HEK293 (cell line): Measurements from ENCODE around the gene PBLD.

Experiments used
- CTCF ChIA-PET: fragments of 350-600 bp; formaldehyde crosslinking; extraction: SDS; loops from one replicate; lab custom pipeline; 2021; ENCODE audit warnings: antibody characterized with exemption; lab: Yijun Ruan, JAX
- POLR2A ChIA-PET: fragments of 300-600 bp; formaldehyde crosslinking; extraction: SDS; loops from one replicate; lab custom pipeline; 2020; ENCODE audit warnings: antibody characterized with exemption, inconsistent platforms; lab: Yijun Ruan, JAX
- H3K27ac ChIP-seq: fragments of 200-500 bp; sonication (Bioruptor generic); 2 replicates; pipeline ENCODE4 v1.5.1; 2014; ENCODE audit warnings: low read depth, low read length, control low read depth, inconsistent platforms; ENCODE audit errors: extremely low read depth
- H3K36me3 ChIP-seq, 2 experiments: fragments of 200-500 bp in 1 of 2; sonication (Bioruptor generic) in 1 of 2; 1 replicate in 1 of 2; 2 replicates in 1 of 2; pipeline ENCODE4 v1.5.1; 2014 to 2017; ENCODE audit warnings: inconsistent platforms in 2 of 2, low read length in 2 of 2; ENCODE audit not compliant: control insufficient read depth in 2 of 2, insufficient read depth in 1 of 2
- H3K4me1 ChIP-seq: fragments of 200-500 bp; sonication (Bioruptor generic); 2 replicates; pipeline ENCODE4 v1.5.1; 2014; ENCODE audit warnings: mild to moderate bottlenecking, low read length, inconsistent platforms; ENCODE audit not compliant: control insufficient read depth, insufficient read depth
- H3K4me3 ChIP-seq: 2 replicates; pipeline ENCODE4 v1.5.1; 2011; ENCODE audit warnings: low read depth, mild to moderate bottlenecking, control low read depth, low read length, moderate library complexity
- H3K9me3 ChIP-seq: fragments of 200-500 bp; sonication (Bioruptor generic); 2 replicates; pipeline ENCODE4 v1.5.1; 2014; ENCODE audit warnings: low read depth, low read length, inconsistent platforms; ENCODE audit not compliant: control insufficient read depth, insufficient read depth
- FEZF1 ChIP-seq: fragments of 450-650 bp; formaldehyde crosslinking; IDR thresholded peaks from 2 replicates; pipeline ENCODE4 v1.5.1; 2016; ENCODE audit warnings: missing biosample characterization, missing genetic modification characterization
- HOXA7 ChIP-seq: sonication (generic); formaldehyde crosslinking; IDR thresholded peaks from 2 replicates; pipeline ENCODE4 v1.8.1; 2022; ENCODE audit warnings: missing genetic modification reagents, borderline replicate concordance
- HOXD13 ChIP-seq: sonication (generic); formaldehyde crosslinking; IDR thresholded peaks from 2 replicates; pipeline ENCODE4 v1.8.0; 2022; ENCODE audit warnings: missing genetic modification reagents, borderline replicate concordance
- KLF1 ChIP-seq: fragments of 450-650 bp; formaldehyde crosslinking; IDR thresholded peaks from 2 replicates; pipeline ENCODE4 v1.5.1; 2016; ENCODE audit warnings: missing biosample characterization, missing genetic modification characterization
- SALL2 ChIP-seq: fragments of 450-650 bp; formaldehyde crosslinking; IDR thresholded peaks from 2 replicates; pipeline ENCODE4 v1.5.0; 2017; ENCODE audit warnings: missing biosample characterization, mild to moderate bottlenecking, missing genetic modification characterization, borderline replicate concordance
- SCRT2 ChIP-seq: fragments of 450-650 bp; formaldehyde crosslinking; IDR thresholded peaks from 2 replicates; pipeline ENCODE4 v1.5.1; 2016; ENCODE audit warnings: missing biosample characterization, missing genetic modification characterization
- ZBTB21 ChIP-seq: fragments of 450-650 bp; formaldehyde crosslinking; IDR thresholded peaks from 2 replicates; pipeline ENCODE4 v1.5.1; 2017; ENCODE audit warnings: missing biosample characterization, missing genetic modification characterization
- ZFHX2 ChIP-seq: fragments of 450-650 bp; formaldehyde crosslinking; conservative IDR thresholded peaks from 2 replicates; pipeline ENCODE4 v1.5.1; 2016; ENCODE audit warnings: missing biosample characterization, missing genetic modification characterization
- ZFP3 ChIP-seq: fragments of 450-650 bp; formaldehyde crosslinking; IDR thresholded peaks from 2 replicates; pipeline ENCODE4 v1.5.1; 2016; ENCODE audit warnings: low read depth, missing biosample characterization, missing genetic modification characterization
- ZIC2 ChIP-seq: fragments of 450-650 bp; formaldehyde crosslinking; IDR thresholded peaks from 2 replicates; pipeline ENCODE4 v1.5.1; 2016; ENCODE audit warnings: missing biosample characterization, missing genetic modification characterization
- ZNF114 ChIP-seq: fragments of 450-650 bp; formaldehyde crosslinking; IDR thresholded peaks from 2 replicates; pipeline ENCODE4 v1.5.0; 2017; ENCODE audit warnings: missing biosample characterization, missing genetic modification characterization
- ZNF175 ChIP-seq: fragments of 450-650 bp; formaldehyde crosslinking; IDR thresholded peaks from 2 replicates; pipeline ENCODE4 v1.5.1; 2016; ENCODE audit warnings: missing biosample characterization, missing genetic modification characterization
- ZNF354C ChIP-seq: fragments of 450-650 bp; formaldehyde crosslinking; IDR thresholded peaks from 2 replicates; pipeline ENCODE4 v1.5.1; 2016; ENCODE audit warnings: missing biosample characterization, missing genetic modification characterization, low read depth, borderline replicate concordance
- ZNF37A ChIP-seq: fragments of 450-650 bp; IDR thresholded peaks from 2 replicates; pipeline ENCODE4 v1.5.1; 2018; ENCODE audit warnings: missing biosample characterization, missing genetic modification characterization
- ZNF473 ChIP-seq: fragments of 450-650 bp; formaldehyde crosslinking; IDR thresholded peaks from 2 replicates; pipeline ENCODE4 v1.5.1; 2017; ENCODE audit warnings: missing biosample characterization, missing genetic modification characterization
- ZNF621 ChIP-seq: fragments of 450-650 bp; formaldehyde crosslinking; IDR thresholded peaks from 2 replicates; pipeline ENCODE4 v1.5.1; 2017; ENCODE audit warnings: missing biosample characterization, missing genetic modification characterization
- ZNF626 ChIP-seq: fragments of 450-650 bp; sonication (Bioruptor Pico); formaldehyde crosslinking; IDR thresholded peaks from 2 replicates; pipeline ENCODE4 v1.5.1; 2018; ENCODE audit warnings: missing biosample characterization, missing genetic modification characterization, inconsistent platforms
- ZNF629 ChIP-seq: fragments of 450-650 bp; formaldehyde crosslinking; IDR thresholded peaks from 2 replicates; pipeline ENCODE4 v1.5.1; 2017; ENCODE audit warnings: missing biosample characterization, missing genetic modification characterization
- ZNF654 ChIP-seq: fragments of 450-650 bp; formaldehyde crosslinking; IDR thresholded peaks from 2 replicates; pipeline ENCODE4 v1.5.1; 2016; ENCODE audit warnings: low read depth, missing biosample characterization, missing genetic modification characterization
- ZNF701 ChIP-seq: fragments of 450-650 bp; formaldehyde crosslinking; IDR thresholded peaks from 2 replicates; pipeline ENCODE4 v1.5.1; 2016; ENCODE audit warnings: missing biosample characterization, missing genetic modification characterization
- ZNF791 ChIP-seq: fragments of 450-650 bp; formaldehyde crosslinking; IDR thresholded peaks from 2 replicates; pipeline ENCODE4 v1.5.1; 2016; ENCODE audit warnings: missing biosample characterization, missing genetic modification characterization
- ZNF830 ChIP-seq: fragments of 450-650 bp; IDR thresholded peaks from 2 replicates; pipeline ENCODE4 v1.5.0; 2018; ENCODE audit warnings: missing biosample characterization, missing genetic modification characterization, low read depth, mild to moderate bottlenecking, moderate library complexity
- TF ChIP-seq, protein P1 (sequence below): fragments of 450-650 bp; IDR thresholded peaks from 2 replicates; pipeline ENCODE4 v1.5.1; 2018; ENCODE audit warnings: missing biosample characterization, mild to moderate bottlenecking, missing genetic modification characterization
- TF ChIP-seq, protein P2 (sequence below): fragments of 450-650 bp; formaldehyde crosslinking; IDR thresholded peaks from 2 replicates; pipeline ENCODE4 v1.5.1; 2016; ENCODE audit warnings: missing biosample characterization, missing genetic modification characterization
- TF ChIP-seq, protein P3 (sequence below): fragments of 450-650 bp; formaldehyde crosslinking; IDR thresholded peaks from 2 replicates; pipeline ENCODE4 v1.5.1; 2016; ENCODE audit warnings: missing biosample characterization, missing genetic modification characterization

Gene PBLD

DNA sequence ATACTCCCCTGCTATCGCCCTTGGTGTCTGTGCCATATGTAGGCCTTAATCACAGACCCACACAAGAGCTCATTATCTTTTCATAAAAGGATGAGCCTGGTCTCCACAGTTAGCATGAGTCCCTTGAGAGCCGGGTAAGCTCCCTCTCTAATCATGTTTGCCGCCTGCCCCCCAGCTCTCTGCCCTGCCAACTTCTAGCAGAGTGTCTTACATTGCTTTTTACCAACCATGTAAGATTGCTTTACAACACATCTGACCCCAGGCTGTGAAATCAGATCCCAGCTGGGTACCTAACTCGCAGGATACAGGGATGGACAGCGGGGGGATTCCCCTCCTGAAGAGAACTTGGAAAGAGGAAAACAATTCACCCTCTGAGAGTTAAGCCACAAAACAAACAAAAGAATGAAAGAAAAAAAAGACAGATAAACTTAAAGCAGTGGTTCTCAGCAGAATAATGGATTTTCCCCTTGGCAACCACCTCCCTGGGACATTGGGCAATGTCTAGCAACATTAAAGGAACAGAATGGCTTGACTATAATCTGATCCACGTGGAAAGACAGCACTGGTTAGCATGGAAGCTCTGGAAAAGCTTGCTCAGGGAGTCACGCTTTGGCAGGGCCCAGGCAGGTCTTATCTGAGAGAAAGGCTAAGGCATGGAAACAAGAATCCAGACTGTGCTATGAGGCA is 61.4 kb downstream of the PBLD start:
- Histone ChIP-seq H3K36me3 (no peaks in the 10 kb centered on the region), H3K9me3 (no peaks in the 10 kb centered on the region), H3K4me1 (no peaks in the 10 kb centered on the region), H3K27ac (no peak overlapping the region), H3K4me3 (no peak overlapping the region)
- ChIA-PET POLR2A (no interaction called here), CTCF (interaction anchor here (1.0 kb wide), 1 partner anchor 60 kb away, joined by 4 read pairs; no protein-coding TSS in a partner anchor)
- TF ChIP-seq ZIC2 (tag by site-specific recombination) (peak; percentile 68), ZFP3 (tag by site-specific recombination) (no peak), ZNF626 (tag by site-specific recombination) (no peak)

DNA sequence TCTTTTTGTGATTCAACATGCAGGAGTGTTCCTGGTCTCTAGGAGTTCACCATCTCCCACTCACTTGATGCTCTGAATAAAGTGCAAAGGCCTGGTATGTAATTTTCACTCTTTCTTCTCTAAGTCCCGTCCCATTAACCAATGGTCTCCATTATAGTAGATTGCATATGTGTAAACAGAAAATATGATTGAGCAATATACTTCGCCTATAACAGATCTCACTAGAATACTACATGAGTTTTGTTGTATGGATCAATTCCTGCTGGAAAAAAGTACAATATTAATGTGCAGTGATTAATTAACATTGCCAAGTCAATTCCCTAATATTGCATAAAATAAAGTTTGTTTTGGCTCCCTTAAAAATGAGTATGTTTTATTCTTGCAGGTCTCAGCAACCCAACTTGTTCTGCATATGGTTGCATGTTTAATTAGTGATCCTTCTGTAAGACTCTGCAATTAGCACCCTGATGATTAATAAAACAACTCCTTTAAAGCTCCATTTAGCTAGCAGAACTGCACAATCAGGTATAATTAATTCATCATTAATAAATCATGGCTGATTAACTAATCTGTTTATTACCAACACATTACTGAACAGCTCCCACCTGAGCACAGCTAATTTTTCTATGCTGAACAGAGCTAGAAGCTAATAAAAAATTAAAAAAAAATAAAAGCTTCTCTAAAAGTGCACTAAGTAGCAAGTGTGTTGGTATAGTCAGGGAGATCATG is 63.0 kb downstream of the PBLD start:
- ChIA-PET POLR2A (interaction anchor here (0.5 kb wide), 1 partner anchor 365 kb away, joined by 3 read pairs; no protein-coding TSS in a partner anchor), CTCF (interaction anchor here (0.5 to 0.7 kb wide), 3 partner anchors 57 to 864 kb away, joined by 3 to 4 read pairs (median 3); no protein-coding TSS in a partner anchor)
- TF ChIP-seq KLF1 (tag by site-specific recombination) (no peak), HOXD13 (CRISPR knock-in tag) (no peak), HOXA7 (CRISPR knock-in tag) (no peak), ZBTB21 (no peak), ZNF629 (tag by site-specific recombination) (no peak), ZNF621 (no peak), ZNF791 (tag by site-specific recombination) (no peak), SCRT2 (tag by site-specific recombination) (no peak), ZNF473 (tag by site-specific recombination) (no peak), ZNF37A (tag by site-specific recombination) (no peak), ZNF701 (tag by site-specific recombination) (no peak)
- TF ChIP-seq, protein P1, sequence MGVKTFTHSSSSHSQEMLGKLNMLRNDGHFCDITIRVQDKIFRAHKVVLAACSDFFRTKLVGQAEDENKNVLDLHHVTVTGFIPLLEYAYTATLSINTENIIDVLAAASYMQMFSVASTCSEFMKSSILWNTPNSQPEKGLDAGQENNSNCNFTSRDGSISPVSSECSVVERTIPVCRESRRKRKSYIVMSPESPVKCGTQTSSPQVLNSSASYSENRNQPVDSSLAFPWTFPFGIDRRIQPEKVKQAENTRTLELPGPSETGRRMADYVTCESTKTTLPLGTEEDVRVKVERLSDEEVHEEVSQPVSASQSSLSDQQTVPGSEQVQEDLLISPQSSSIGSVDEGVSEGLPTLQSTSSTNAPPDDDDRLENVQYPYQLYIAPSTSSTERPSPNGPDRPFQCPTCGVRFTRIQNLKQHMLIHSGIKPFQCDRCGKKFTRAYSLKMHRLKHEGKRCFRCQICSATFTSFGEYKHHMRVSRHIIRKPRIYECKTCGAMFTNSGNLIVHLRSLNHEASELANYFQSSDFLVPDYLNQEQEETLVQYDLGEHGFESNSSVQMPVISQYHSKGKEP = no peak

DNA sequence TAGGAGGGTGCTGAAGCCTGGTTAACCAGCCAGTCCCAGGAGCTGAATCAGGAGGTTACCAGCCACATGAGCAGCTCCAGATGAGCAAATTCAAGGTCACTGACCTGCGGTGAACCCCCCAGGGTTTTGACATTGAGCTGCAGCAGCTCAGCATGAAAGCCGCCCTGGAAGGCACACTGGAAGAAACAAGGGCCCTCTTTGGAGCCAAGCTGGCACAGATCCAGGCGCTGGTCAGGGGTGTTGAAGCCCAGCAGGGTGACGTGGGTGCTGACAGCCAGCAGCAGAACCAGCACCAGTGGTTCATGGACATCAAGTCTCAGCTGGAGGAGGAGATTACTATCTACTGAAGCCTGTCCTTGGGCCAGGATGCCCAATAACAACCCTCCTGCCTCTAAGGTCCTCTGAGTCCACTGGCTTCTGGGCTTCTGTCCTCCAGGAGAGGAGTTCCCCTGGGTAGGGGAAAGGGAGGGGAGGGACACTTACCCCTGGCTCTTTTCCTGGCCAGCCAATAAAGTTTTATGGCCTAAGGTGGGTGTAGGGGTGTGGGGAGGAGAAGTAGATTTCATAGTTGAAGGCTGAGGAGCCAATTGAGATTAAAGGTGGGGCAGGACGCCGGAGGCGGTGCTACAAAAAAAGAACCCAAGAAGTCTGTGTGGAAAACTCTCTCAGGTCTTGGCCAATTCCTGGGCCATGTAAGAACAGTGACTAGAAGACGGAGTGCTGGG is 71.4 kb downstream of the PBLD start:
- Histone ChIP-seq H3K36me3 (no peaks in the 10 kb centered on the region), H3K9me3 (no peaks in the 10 kb centered on the region; the same call in 1 of the 2 replicates), H3K4me1 (no peaks in the 10 kb centered on the region), H3K4me3 (no peak overlapping the region), H3K27ac (no peak overlapping the region)
- ChIA-PET POLR2A (no interaction called here), CTCF (interaction anchor here (1.3 kb wide), 1 partner anchor 41 kb away, joined by 5 read pairs; no protein-coding TSS in a partner anchor)
- no peak for TF ChIP-seq ZNF175 (tag by site-specific recombination)
- TF ChIP-seq ZFHX2 (tag by site-specific recombination) = peak; percentile 85
- no peak for TF ChIP-seq ZNF626 (tag by site-specific recombination)
- TF ChIP-seq, protein P2, sequence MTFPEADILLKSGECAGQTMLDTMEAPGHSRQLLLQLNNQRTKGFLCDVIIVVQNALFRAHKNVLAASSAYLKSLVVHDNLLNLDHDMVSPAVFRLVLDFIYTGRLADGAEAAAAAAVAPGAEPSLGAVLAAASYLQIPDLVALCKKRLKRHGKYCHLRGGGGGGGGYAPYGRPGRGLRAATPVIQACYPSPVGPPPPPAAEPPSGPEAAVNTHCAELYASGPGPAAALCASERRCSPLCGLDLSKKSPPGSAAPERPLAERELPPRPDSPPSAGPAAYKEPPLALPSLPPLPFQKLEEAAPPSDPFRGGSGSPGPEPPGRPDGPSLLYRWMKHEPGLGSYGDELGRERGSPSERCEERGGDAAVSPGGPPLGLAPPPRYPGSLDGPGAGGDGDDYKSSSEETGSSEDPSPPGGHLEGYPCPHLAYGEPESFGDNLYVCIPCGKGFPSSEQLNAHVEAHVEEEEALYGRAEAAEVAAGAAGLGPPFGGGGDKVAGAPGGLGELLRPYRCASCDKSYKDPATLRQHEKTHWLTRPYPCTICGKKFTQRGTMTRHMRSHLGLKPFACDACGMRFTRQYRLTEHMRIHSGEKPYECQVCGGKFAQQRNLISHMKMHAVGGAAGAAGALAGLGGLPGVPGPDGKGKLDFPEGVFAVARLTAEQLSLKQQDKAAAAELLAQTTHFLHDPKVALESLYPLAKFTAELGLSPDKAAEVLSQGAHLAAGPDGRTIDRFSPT (tag by site-specific recombination) = no peak
- TF ChIP-seq ZNF114 (tag by site-specific recombination) = no peak
- TF ChIP-seq ZNF354C (tag by site-specific recombination) = no peak
- no peak for TF ChIP-seq ZNF654 (tag by site-specific recombination)
- TF ChIP-seq SALL2 (tag by site-specific recombination) = no peak
- peak; percentile 42 for TF ChIP-seq FEZF1 (tag by site-specific recombination)
- TF ChIP-seq, protein P3, sequence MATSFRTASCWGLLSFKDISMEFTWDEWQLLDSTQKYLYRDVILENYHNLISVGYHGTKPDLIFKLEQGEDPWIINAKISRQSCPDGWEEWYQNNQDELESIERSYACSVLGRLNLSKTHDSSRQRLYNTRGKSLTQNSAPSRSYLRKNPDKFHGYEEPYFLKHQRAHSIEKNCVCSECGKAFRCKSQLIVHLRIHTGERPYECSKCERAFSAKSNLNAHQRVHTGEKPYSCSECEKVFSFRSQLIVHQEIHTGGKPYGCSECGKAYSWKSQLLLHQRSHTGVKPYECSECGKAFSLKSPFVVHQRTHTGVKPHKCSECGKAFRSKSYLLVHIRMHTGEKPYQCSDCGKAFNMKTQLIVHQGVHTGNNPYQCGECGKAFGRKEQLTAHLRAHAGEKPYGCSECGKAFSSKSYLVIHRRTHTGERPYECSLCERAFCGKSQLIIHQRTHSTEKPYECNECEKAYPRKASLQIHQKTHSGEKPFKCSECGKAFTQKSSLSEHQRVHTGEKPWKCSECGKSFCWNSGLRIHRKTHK (tag by site-specific recombination) = no peak
- TF ChIP-seq KLF1 (tag by site-specific recombination) = peak; percentile 39; the same call in 1 of the 2 replicates
- TF ChIP-seq ZNF830 (tag by site-specific recombination) = no peak

More for the DNA sequence above, 63.0 kb downstream of the PBLD start:
- Histone ChIP-seq H3K27ac (no peak overlapping the region), H3K4me1 (no peaks in the 10 kb centered on the region), H3K36me3 (no peaks in the 10 kb centered on the region), H3K4me3 (no peak overlapping the region), H3K9me3 (no peaks in the 10 kb centered on the region; the same call in 1 of the 2 replicates)
